ENCODE data around the gene TMEM269.
"Not testable (repeated sequence)": the region's sequence is repeated elsewhere in the genome, so short reads cannot be mapped to it uniquely, and the experiment has no call there.

Gene TMEM269

DNA sequence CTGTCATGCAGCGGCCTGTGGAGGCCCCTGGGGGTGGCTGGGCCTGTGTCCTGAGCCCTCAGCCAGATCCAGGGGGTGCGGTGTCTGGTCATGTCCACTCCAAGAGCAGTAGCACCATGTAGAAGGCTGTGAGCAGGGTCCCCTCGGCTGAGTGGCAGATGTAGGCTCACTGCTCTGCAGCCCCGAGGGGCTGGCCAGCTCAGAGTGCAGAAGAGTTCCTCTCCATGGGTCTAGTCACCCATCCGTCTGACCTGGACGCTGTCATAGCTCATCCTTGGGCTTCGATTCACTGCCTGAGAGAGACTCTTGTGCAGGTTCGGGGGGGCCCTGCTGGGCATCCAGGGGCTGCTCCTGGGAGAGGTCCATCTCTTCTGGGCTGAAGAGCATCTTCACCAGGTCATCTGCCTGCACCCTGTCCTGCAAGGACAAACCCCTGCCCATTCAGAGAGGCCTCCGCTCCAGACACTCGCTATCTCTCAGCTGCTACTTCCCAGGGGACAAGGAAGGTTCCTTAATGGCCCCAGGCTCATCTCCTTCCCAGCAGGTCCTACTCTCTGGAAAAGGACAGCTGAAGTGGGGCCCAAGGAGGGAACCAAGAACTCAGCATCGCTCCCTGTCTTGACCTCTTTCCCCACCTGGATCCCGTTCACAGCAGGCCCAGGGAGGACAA is 38.2 kb upstream of the TMEM269 start:
- POLR2A ChIA-PET (ENCODE audit: low non-redundant PET), result no interaction called here
- peak overlapping the region; percentile 48 for H3K27ac ChIP-seq
- DNase-seq (ENCODE audit: low spot score), result no peak
- CTCF ChIA-PET, result interaction anchor here (0.5 to 0.9 kb wide), 5 partner anchors 22 to 789 kb away, joined by 3 to 5 read pairs (median 3); no protein-coding TSS in a partner anchor
- TF ChIP-seq CTCF (conservative IDR thresholded peaks at IDR 0.05; ENCODE audit: low read depth), result no peak

- TF ChIP-seq CTCF (conservative IDR thresholded peaks at IDR 0.05; ENCODE audit: low read depth), result no peak; the same call in 1 of the 2 replicates
- peak overlapping the region; percentile 48 for H3K27ac ChIP-seq
- DNase-seq (ENCODE audit: low spot score), result no peak
- CTCF ChIA-PET, result interaction anchor here (0.5 to 0.9 kb wide), 4 partner anchors 21 to 789 kb away, joined by 3 to 5 read pairs (median 3); no protein-coding TSS in a partner anchor
- POLR2A ChIA-PET (ENCODE audit: low non-redundant PET), result no interaction called here
These were observed 37.7 kb upstream of the TMEM269 start for GRCh38 chr1:42747125-42747524.

DNA sequence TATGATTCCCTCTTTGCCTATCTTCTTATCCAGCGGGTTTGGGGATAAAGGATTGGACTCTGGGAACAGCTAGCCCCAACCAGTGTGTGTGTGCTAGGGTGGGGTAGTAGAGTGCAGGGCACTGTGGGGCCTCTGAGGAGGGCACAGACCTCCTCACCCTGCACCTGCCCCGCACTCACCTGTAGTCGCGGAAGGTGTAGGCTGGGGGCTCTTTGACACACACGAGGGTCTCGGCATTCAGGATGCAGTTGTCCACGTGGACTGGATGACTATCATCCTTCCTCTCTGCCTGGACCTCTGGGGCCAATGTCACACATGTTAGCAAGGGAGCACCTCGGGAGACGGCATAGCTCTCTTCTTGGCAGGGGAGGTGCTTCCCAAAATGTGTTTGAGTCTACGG is 36.8 kb upstream of the TMEM269 start:
- no peak for TF ChIP-seq CTCF (conservative IDR thresholded peaks at IDR 0.05; ENCODE audit: low read depth)
- CTCF ChIA-PET, result interaction anchor here (0.6 kb wide), 1 partner anchor 12 kb away, joined by 3 read pairs; no protein-coding TSS in a partner anchor
- peak overlapping the region; percentile 45 for H3K27ac ChIP-seq
- DNase-seq (ENCODE audit: low spot score), result no peak
- POLR2A ChIA-PET (ENCODE audit: low non-redundant PET), result no interaction called here

GRCh38 chr1:42748461-42749410 is 36.1 kb upstream of the TMEM269 start:
- CTCF ChIA-PET, result interaction anchor here (0.6 kb wide), 2 partner anchors 547 to 1924 kb away, joined by 3 read pairs; no protein-coding TSS in a partner anchor
- DNase-seq (ENCODE audit: low spot score), result no peak
- POLR2A ChIA-PET (ENCODE audit: low non-redundant PET), result no interaction called here
- H3K27ac ChIP-seq, result peak overlapping the region; percentile 45
- TF ChIP-seq CTCF (conservative IDR thresholded peaks at IDR 0.05; ENCODE audit: low read depth), result no peak

DNA sequence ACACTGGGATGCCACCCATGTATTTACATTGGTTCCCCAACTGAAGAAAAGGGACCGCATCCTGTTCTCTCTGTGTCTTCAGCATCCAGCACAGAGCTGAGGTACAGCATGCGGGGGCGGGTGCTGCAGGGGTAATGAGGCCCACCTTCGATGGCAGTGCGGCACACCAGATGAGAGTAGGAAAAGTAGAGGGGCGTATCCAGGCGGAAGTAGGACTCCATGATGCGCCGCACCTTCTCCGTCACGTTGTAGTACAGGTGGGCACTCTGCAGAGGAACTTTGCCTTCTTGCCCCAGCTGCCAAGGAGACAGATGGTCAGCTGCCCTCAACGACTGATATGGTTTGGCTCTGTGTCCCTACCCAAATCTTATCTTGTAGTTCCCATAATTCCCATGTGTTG is 34.8 kb upstream of the TMEM269 start:
- CTCF ChIA-PET, result no interaction called here
- no peak for DNase-seq (ENCODE audit: low spot score)
- POLR2A ChIA-PET (ENCODE audit: low non-redundant PET), result interaction anchor here (1.0 kb wide), 1 partner anchor 17 kb away, joined by 3 read pairs; the partner anchor contains the start of genes C1orf50 and P3H1
- H3K27ac ChIP-seq, result no peak overlapping the region
- TF ChIP-seq CTCF (conservative IDR thresholded peaks at IDR 0.05; ENCODE audit: low read depth), result no peak

DNA sequence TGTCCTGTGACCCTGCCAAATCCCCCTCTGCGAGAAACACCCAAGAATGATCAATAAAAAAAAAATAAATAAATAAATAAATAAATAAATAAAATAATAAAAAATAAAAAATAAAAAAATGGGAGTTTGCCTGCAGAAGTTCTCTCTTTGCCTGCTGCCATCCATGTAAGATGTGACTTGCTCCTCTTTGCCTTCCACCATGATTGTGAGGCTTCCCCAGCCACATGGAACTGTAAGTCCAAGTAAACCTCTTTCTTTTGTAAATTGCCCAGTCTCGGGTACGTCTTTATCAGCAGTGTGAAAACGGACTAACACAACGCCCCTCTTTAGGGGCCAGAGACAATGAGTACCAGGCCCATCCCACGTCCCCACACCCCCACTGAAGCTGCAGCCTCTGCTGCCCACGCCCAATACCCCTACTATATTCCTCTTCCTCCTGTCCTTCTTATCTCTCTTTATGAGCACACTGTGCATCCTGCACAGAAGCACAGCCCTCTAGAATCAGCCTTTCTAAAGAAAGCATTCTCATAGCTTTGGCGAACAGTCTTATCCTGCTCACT is 33.2 kb upstream of the TMEM269 start:
- CTCF ChIA-PET; DNase-seq (ENCODE audit: low spot score); POLR2A ChIA-PET (ENCODE audit: low non-redundant PET); H3K27ac ChIP-seq: not testable (repeated sequence)

All from RWPE1 (cell line).